Muscle layer of colon (tissue), 2 donors: Measurements from ENCODE around the gene ZNF425.
A peak's percentile ranks its signal among the peaks of the same experiment; 100 is the strongest.
"Not testable (repeated sequence)": the region's sequence is repeated elsewhere in the genome, so short reads cannot be mapped to it uniquely, and the experiment has no call there.

ENCODE experiments used
- H3K27ac ChIP-seq: one replicate; pipeline ENCODE4 v1.7.0; 2013; ENCODE audit warnings: low read depth, mild to moderate bottlenecking, low read length, moderate library complexity
- H3K27me3 ChIP-seq, 2 donors: one replicate each; pipeline ENCODE4 v1.7.0; 2013; ENCODE audit warnings: low read length in 2 of 2, mild to moderate bottlenecking in 2 of 2; ENCODE audit not compliant: insufficient read depth in 2 of 2, control insufficient read depth in 1 of 2
- H3K36me3 ChIP-seq: one replicate; pipeline ENCODE4 v1.7.0; 2013; ENCODE audit warnings: mild to moderate bottlenecking, low read length; ENCODE audit not compliant: insufficient read depth
- H3K4me1 ChIP-seq: one replicate; pipeline ENCODE4 v1.7.0; 2013; ENCODE audit warnings: mild to moderate bottlenecking, low read length; ENCODE audit not compliant: insufficient read depth
- H3K4me3 ChIP-seq, 2 donors: one replicate each; pipeline ENCODE4 v1.7.0; 2013; ENCODE audit warnings: low read length in 2 of 2, low read depth in 1 of 2, mild to moderate bottlenecking in 1 of 2, moderate library complexity in 1 of 2
- H3K9ac ChIP-seq: one replicate; pipeline ENCODE4 v1.7.0; 2013; ENCODE audit warnings: low read length
- H3K9me3 ChIP-seq: one replicate; pipeline ENCODE4 v1.7.0; 2013; ENCODE audit warnings: mild to moderate bottlenecking, low read length
- donor health status: abdominal sarcoma.
- donor health status: Adenocarcinoma of cecum.

The ZNF425 gene

DNA sequence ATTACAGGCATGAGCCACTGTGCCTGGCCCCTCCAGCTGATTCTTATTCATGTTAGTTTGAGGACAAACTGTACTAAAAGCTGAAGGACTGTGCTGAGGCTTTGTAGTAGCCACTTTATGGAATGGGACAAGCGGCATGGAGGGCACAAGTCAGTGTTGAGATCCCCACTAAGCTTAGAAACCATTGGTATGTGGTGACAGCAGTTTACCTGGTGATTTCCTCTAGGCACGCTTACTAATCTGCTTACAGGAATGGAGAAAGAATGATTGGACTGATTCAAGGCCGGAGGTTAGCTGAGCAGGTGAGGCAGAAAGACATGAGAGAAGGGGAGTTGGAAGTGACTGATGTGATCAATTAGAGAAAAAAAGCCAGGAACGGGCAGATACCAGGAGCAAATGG lies 24.9 kb upstream of the ZNF425 start:
- Histone ChIP-seq H3K36me3 (peaks cover 12% of the 10 kb centered on the region), H3K9ac (no peak overlapping the region), H3K4me3 (no peak overlapping the region), H3K9me3 (no peaks in the 10 kb centered on the region), H3K27me3 (no peaks in the 10 kb centered on the region), H3K4me1 (peaks cover 5% of the 10 kb centered on the region), H3K27ac (no peak overlapping the region)

DNA sequence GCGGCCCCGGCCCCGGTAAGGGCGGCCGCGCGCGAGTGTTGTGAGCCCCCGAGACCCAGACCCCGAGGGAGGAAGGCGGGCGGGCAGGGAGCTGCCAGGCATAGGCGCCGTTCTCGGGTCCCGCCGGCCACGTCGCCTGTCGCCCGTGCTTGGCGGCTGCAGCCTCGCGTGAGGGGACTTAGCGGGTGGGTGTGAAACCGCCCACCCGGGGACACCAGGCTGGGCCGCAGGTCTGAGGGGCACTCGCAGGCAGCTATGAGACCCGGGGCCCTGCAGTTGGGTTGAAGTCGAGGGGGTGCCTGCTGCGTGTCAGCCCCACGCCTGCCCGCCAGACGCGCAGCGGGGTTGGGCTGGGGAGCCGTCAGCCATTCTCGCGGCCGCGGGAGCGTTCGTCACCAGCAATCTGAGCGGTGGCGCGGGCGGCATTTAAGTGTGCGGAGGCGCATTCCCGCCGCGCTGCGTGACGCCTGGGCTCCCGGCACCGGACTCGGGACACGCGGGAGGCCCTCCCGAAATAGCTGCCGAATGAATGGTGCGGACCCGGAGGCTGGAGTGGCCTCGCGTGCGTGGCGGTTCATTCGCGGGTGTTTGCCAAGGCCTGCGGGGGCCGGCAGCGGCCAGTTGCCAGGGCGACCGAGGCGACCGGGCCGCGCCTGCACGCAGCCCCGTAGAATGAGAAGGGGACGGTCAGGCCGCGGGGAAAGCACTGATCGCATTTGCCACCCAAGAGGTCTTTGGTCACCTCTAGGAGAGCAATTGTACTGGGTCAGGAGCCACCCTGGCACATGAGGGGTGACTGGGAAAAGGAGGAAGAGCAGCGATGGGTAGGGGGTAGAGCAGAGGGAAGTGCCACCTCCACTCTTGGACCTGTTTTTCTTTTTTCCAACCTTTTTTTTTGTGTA lies 21.9 kb upstream of the ZNF425 start:
- Histone ChIP-seq H3K27ac (peak overlapping the region; percentile 82), H3K4me3 (peak overlapping the region; percentile 78 to 99), H3K9ac (peak overlapping the region; percentile 75), H3K27me3 (no peaks in the 10 kb centered on the region), H3K36me3 (no peaks in the 10 kb centered on the region), H3K4me1 (peaks cover 5% of the 10 kb centered on the region), H3K9me3 (no peaks in the 10 kb centered on the region)

GRCh38 chr7:149147072-149147751 lies 21.1 kb upstream of the ZNF425 start, which contains the start of gene ZNF398:
Gene ZNF398 (plus strand): TSS chr7:149147453. CDS start chr7:149147743, 290 bp downstream.
- Histone ChIP-seq H3K27ac (peak within 1 kb of the TSS; percentile 86), H3K27me3 (no peaks in the 10 kb centered on the region), H3K9me3 (no peaks in the 10 kb centered on the region), H3K36me3 (no peaks in the 10 kb centered on the region), H3K4me3 (peak within 1 kb of the TSS; percentile 78 to 99), H3K9ac (peak within 1 kb of the TSS; percentile 75), H3K4me1 (peaks cover 5% of the 10 kb centered on the region)

DNA sequence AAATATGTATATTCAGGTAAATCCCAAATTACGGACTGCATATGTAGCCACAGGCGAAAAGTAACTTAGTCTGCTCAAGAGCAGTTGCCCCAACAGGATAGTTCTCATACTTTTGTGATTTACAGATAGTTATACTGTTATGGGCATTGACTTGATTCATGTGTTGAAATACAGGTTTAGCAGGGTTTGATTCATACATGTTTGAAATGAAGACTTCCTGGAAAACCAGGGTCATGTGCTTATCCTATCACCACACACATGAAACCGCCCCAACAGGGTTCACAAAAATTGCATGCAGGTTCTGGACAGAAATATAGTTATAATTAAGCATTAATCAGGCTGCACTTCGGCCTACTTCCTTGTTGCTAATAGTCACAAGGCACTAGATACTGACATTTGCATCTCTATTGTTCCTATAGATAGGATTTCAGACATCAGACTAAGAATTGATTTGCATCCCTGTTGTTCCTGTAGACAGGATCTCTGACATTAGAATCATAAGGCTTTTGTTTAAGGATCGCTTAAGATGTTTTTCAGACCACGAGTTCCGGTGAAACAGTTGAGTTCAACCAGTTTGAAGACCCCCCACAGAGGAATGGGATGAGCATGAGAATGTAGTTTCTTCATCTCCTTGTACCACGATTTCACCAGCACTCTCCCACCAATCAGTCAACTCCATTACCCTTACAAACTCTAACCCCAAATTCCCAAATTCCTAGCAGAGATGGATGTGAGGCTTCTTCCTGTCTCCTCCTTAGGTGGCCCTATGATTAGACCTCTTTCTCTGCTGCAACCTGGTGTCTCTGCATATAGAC lies 19.1 kb upstream of the ZNF425 start:
- no peak overlapping the region for H3K27ac ChIP-seq
- no peaks in the 10 kb centered on the region for H3K36me3 ChIP-seq
- no peak overlapping the region for H3K4me3 ChIP-seq
- H3K9me3 ChIP-seq, result no peaks in the 10 kb centered on the region
- peaks cover 5% of the 10 kb centered on the region for H3K4me1 ChIP-seq
- H3K27me3 ChIP-seq, result no peaks in the 10 kb centered on the region
- no peak overlapping the region for H3K9ac ChIP-seq

- H3K27ac ChIP-seq, H3K36me3 ChIP-seq, H3K4me1 ChIP-seq, H3K9me3 ChIP-seq, H3K9ac ChIP-seq, H3K4me3 ChIP-seq, H3K27me3 ChIP-seq: not testable (repeated sequence)
Measured at GRCh38 chr7:149144436-149144922, 18.4 kb upstream of the ZNF425 start.

GRCh38 chr7:149141893-149142292 lies 15.8 kb upstream of the ZNF425 start:
- H3K9ac ChIP-seq, result no peak overlapping the region
- H3K27me3 ChIP-seq, result no peaks in the 10 kb centered on the region
- H3K36me3 ChIP-seq, result no peaks in the 10 kb centered on the region
- H3K4me1 ChIP-seq, result no peaks in the 10 kb centered on the region
- no peaks in the 10 kb centered on the region for H3K9me3 ChIP-seq
- no peak overlapping the region for H3K27ac ChIP-seq
- H3K4me3 ChIP-seq, result no peak overlapping the region

- H3K9ac ChIP-seq, result no peak overlapping the region
- no peaks in the 10 kb centered on the region for H3K36me3 ChIP-seq
- no peak overlapping the region for H3K4me3 ChIP-seq
- H3K27ac ChIP-seq, result no peak overlapping the region
- no peaks in the 10 kb centered on the region for H3K9me3 ChIP-seq
- H3K27me3 ChIP-seq, result no peaks in the 10 kb centered on the region
- H3K4me1 ChIP-seq, result no peaks in the 10 kb centered on the region
Measured at GRCh38 chr7:149140831-149141230, 14.7 kb upstream of the ZNF425 start.

GRCh38 chr7:149136118-149136517 lies 10.0 kb upstream of the ZNF425 start:
- no peaks in the 10 kb centered on the region for H3K36me3 ChIP-seq
- H3K9ac ChIP-seq, result no peak overlapping the region
- no peak overlapping the region for H3K4me3 ChIP-seq
- H3K4me1 ChIP-seq, result no peaks in the 10 kb centered on the region
- no peaks in the 10 kb centered on the region for H3K27me3 ChIP-seq
- no peaks in the 10 kb centered on the region for H3K9me3 ChIP-seq
- H3K27ac ChIP-seq, result no peak overlapping the region

DNA sequence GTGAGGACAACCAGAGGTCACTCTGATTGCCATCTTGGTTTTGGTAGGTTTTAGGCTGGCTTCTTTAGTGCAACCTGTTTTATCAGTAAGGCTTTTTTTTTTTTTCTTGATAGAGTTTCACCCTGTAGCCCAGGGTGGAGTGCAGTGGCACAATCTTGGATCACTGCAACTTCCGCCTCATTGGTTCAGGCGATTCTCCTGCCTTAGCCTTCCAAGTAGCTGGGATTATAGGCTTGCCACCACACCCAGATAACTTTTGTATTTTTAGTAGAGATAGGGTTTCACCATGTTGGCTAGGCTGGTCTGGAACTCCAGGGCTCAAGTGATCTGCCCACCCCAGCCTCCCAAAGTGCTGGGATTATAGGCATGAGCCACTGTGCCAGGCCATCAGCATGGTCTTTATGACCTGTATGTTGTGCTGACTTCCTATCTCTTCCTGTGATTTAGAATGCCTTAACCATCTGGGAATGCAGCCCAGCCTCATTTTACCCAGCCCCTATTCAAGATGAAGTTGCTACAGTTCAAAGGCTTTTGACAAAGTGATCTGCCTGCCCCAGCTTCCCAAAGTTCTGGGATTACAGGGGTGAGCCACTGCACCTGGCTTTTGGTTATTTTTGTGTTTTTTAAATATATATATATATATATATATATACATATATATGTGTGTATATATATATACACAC lies 7.0 kb upstream of the ZNF425 start:
- Histone ChIP-seq H3K9ac (no peak overlapping the region), H3K27me3 (no peaks in the 10 kb centered on the region), H3K27ac (no peak overlapping the region), H3K4me1 (no peaks in the 10 kb centered on the region), H3K4me3 (no peak overlapping the region), H3K9me3 (no peaks in the 10 kb centered on the region), H3K36me3 (no peaks in the 10 kb centered on the region)

DNA sequence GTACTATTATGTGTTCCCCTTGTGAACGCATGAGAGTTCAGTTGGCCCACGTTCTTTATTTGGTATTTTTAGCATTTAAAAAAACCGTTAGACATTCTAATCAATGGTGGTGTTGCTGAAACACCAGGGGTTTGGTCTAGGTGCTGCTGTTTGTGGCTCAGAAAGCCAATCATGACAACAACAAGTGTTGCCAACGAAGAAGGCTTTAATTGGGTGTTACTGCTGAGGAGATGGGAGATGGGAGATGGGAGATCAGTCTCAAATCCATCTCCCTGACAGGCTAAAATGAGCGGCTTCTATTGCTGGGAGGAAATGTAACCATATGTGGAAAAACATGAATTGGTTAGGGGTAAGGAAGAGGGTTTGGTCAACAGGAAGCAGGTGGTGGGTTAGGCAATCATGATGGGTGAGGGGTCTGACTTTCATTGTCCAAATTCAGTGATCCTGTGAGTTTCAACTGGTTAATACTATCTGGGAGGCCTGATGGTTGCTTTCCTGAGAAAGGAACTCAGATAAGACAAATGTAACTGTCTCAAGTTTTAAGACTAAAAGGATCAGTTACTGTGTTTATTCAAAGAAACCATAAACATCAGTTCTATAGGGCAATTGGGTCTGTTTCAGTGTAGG lies 4.6 kb upstream of the ZNF425 start:
- Histone ChIP-seq H3K9ac (no peak overlapping the region), H3K27me3 (no peaks in the 10 kb centered on the region), H3K36me3 (no peaks in the 10 kb centered on the region), H3K4me3 (no peak overlapping the region), H3K27ac (no peak overlapping the region), H3K4me1 (peaks cover 6% of the 10 kb centered on the region), H3K9me3 (no peaks in the 10 kb centered on the region)
